ENCODE results near the gene DPY19L3.
A peak's percentile ranks its signal among the peaks of the same experiment; 100 is the strongest.
"Not testable (repeated sequence)": the region's sequence is repeated elsewhere in the genome, so short reads cannot be mapped to it uniquely, and the experiment has no call there.

The DPY19L3 gene

GRCh38 chr19:32498648-32499200 lies 93.2 kb downstream of the DPY19L3 start:
- DNase-seq (ENCODE audit: low spot score): no peak

DNA sequence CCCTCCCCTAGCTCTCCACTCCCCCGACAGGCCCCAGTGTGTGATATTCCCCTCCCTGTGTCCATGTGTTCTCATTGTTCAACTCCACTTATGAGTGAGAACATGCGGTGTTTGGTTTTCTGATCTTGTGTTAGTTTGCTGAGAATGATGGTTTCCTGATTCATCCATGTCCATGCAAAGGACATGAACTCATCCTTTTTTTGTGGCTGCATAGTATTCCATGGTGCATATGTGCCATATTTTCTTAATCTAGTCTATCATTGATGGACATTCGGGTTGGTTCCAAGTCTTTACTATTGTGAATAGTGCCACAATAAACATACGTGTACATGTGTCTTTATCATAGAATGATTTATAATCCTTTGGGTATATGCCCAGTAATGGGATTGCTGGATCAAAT lies 106.9 kb downstream of the DPY19L3 start:
- DNase-seq (ENCODE audit: low spot score): not testable (repeated sequence)

- peak; percentile 19 for DNase-seq (ENCODE audit: low spot score)
Observed at GRCh38 chr19:32519023-32519422, 113.5 kb downstream of the DPY19L3 start.

- DNase-seq (ENCODE audit: low spot score): no peak
Observed at GRCh38 chr19:32522967-32523366, 117.4 kb downstream of the DPY19L3 start.

DNA sequence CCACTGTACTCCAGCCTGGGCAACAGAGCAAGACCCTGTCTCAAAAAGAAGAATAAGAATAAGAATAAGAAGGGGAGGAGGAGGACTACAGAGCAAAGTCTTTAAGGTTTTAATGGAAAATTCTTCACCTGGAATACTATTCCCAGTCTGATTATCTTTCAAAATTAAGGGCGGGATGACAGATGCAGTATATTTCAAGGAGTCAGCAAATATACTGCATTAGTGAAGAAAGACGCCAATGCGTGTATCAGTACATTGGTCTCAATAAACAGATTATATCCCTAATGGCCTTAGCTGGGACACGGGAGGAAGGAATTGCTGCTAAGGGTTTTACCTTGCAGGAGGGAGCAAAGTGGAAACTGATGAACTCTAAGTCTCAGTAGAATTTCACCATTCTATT lies 121.3 kb downstream of the DPY19L3 start:
- DNase-seq (ENCODE audit: low spot score): no peak

DNA sequence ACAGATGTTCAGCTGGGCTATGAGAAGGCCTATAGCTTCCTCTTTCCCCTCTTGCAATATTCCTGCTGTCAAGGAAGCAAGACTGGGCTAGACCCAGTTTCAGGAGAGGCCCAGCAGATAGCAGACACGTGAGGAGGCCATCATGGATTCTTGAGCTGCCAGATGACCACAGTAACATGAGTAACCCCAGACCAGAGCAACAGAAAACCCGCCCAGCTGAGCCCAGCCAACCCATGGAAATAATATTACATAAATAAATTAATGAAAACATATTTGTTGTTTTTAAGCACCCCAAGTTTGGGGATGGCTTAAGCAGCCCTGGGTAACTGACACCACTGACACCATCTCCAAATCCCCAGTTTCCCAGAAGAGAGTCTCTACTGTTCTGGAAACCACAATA lies 125.2 kb downstream of the DPY19L3 start:
- DNase-seq (ENCODE audit: low spot score): no peak

GRCh38 chr19:32532233-32532632 lies 126.7 kb downstream of the DPY19L3 start:
- no peak for DNase-seq (ENCODE audit: low spot score)
